A673 (cell line): ENCODE data around the gene LCP2.

ENCODE experiments used
- CTCF ChIP-seq: fragments of 300-800, 200-600 bp; sonication (generic); conservative IDR thresholded peaks from 2 replicates; pipeline ENCODE4 v1.5.1; 2017; ENCODE audit warnings: low read depth, mild to moderate bottlenecking, antibody characterized with exemption, low read length, moderate library complexity, mixed read lengths
- EZH2 ChIP-seq: fragments of 200-600 bp; sonication (generic); IDR thresholded peaks from 2 replicates; pipeline ENCODE4 v1.6.1; 2017; ENCODE audit warnings: borderline replicate concordance, low read depth, mild to moderate bottlenecking, mixed read lengths, antibody characterized with exemption, low read length; ENCODE audit not compliant: poor library complexity, severe bottlenecking

- TF ChIP-seq EZH2 (no peak), CTCF (no peak)
Observed at GRCh38 chr5:170263906-170264305, 33.7 kb downstream of the LCP2 start.
